ENCODE results near the gene CADPS2. TPM values are rescaled to one million over a fixed set of nuclear protein-coding genes. Genes with fewer than 3 reads are reported as not detected.

Gene CADPS2
- polyA plus RNA-seq, 1 experiment = 0.38 TPM

DNA sequence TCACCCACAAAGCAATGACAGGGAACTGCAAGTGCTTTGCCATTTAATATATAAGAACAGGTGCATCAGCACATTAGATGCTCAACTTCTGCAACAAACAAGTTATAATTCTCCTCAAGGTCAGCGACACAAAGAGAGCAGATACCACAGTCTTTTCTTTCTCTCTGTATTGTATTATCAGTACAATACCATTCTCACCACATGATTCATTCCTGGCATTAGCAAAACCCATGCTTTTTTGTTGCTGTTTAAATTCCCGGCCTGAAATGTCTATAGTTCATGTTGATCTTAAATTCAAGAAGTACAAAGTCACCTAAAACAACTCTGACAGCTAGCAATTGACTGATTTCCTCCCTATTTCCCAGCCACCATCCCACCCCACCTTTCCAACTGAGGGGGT is 469.9 kb downstream of the CADPS2 start:
- CTCF ChIA-PET = no interaction called here
- no peak for DNase-seq (ENCODE audit: low read depth)
- Histone ChIP-seq H3K4me3 (ENCODE audit: low read depth, low read length) (no peak overlapping the region), H3K27me3 (ENCODE audit: control insufficient read depth, insufficient read depth, low read length) (no peaks in the 10 kb centered on the region), H3K36me3 (ENCODE audit: control insufficient read depth, insufficient read depth, low read length) (no peaks in the 10 kb centered on the region)
- TF ChIP-seq, protein P1, sequence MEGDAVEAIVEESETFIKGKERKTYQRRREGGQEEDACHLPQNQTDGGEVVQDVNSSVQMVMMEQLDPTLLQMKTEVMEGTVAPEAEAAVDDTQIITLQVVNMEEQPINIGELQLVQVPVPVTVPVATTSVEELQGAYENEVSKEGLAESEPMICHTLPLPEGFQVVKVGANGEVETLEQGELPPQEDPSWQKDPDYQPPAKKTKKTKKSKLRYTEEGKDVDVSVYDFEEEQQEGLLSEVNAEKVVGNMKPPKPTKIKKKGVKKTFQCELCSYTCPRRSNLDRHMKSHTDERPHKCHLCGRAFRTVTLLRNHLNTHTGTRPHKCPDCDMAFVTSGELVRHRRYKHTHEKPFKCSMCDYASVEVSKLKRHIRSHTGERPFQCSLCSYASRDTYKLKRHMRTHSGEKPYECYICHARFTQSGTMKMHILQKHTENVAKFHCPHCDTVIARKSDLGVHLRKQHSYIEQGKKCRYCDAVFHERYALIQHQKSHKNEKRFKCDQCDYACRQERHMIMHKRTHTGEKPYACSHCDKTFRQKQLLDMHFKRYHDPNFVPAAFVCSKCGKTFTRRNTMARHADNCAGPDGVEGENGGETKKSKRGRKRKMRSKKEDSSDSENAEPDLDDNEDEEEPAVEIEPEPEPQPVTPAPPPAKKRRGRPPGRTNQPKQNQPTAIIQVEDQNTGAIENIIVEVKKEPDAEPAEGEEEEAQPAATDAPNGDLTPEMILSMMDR (IDR thresholded peaks at IDR 0.05; ENCODE audit: insufficient read depth, low read depth, low read length) = no peak
- POLR2A ChIA-PET = no interaction called here

DNA sequence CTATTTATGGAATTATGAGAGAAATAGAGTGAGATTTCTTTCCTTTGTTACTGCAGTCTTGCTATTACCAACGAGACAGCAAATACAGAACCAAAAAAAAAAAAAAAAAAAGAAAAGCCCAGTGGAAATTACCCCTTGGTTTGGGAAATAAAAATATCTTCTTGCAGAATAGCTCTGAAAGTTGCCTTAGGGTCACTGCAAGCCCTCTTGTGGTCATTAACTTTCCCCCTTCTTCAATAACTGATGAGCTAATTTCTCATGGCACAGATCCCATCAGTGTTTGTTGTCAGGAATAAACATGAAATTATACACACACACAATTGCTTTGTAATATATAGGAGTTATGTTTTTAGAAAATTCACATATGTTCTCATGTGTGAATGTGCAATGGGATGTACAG is 470.8 kb downstream of the CADPS2 start:
- Histone ChIP-seq H3K27me3 (ENCODE audit: control insufficient read depth, insufficient read depth, low read length) (no peaks in the 10 kb centered on the region), H3K36me3 (ENCODE audit: control insufficient read depth, insufficient read depth, low read length) (no peaks in the 10 kb centered on the region), H3K4me3 (ENCODE audit: low read depth, low read length) (no peak overlapping the region)
- no peak for DNase-seq (ENCODE audit: low read depth)
- ChIA-PET POLR2A (no interaction called here), CTCF (no interaction called here)
- TF ChIP-seq, protein P1 (IDR thresholded peaks at IDR 0.05; ENCODE audit: insufficient read depth, low read depth, low read length) = no peak

DNA sequence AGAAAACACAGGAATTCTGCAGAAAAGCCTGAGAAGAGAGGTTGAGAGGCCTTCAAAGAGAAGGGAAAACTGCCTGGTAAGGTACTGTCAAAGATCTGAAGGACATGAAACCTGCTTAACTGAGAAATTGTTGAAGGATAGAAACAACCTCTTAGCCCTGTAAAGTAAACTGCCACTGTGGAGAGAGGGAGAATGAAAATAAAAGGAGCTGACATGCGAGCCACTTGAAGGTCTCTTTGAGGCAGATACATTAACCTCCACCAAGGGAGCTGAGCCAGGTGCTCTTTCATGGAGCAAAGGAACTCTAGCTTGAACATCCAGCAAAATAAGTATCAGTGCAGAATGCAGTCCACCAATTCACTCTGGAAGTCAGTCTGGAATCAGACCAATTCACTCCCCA is 472.9 kb downstream of the CADPS2 start:
- no peaks in the 10 kb centered on the region for H3K27me3 ChIP-seq (ENCODE audit: control insufficient read depth, insufficient read depth, low read length)
- H3K4me3 ChIP-seq (ENCODE audit: low read depth, low read length) = no peak overlapping the region
- ChIA-PET POLR2A (no interaction called here), CTCF (no interaction called here)
- TF ChIP-seq, protein P1 (IDR thresholded peaks at IDR 0.05; ENCODE audit: insufficient read depth, low read depth, low read length) = no peak
- no peaks in the 10 kb centered on the region for H3K36me3 ChIP-seq (ENCODE audit: control insufficient read depth, insufficient read depth, low read length)
- no peak for DNase-seq (ENCODE audit: low read depth)

DNA sequence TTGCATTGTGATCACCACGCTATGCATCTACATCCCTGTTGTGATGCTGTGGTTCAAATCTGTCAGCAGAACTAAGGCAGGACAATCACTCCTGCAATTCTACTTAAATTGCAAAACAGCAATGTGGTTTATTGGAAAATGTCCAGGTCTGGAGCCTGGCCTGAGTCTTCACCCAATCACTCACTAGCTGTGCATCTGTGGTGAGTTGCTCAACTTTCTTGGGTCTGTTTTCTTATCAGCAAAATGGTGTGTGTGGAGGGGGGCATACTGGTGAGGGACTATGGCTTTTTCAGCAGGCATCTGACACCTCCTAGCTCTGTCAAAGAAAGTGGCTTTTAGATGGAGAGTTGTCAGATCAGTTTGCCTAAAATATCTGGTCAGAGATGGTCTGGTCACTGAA is 473.4 kb downstream of the CADPS2 start:
- no peaks in the 10 kb centered on the region for H3K36me3 ChIP-seq (ENCODE audit: control insufficient read depth, insufficient read depth, low read length)
- TF ChIP-seq, protein P1 (IDR thresholded peaks at IDR 0.05; ENCODE audit: insufficient read depth, low read depth, low read length) = no peak
- DNase-seq (ENCODE audit: low read depth) = no peak
- ChIA-PET CTCF (no interaction called here), POLR2A (no interaction called here)
- H3K4me3 ChIP-seq (ENCODE audit: low read depth, low read length) = no peak overlapping the region
- H3K27me3 ChIP-seq (ENCODE audit: control insufficient read depth, insufficient read depth, low read length) = no peaks in the 10 kb centered on the region

DNA sequence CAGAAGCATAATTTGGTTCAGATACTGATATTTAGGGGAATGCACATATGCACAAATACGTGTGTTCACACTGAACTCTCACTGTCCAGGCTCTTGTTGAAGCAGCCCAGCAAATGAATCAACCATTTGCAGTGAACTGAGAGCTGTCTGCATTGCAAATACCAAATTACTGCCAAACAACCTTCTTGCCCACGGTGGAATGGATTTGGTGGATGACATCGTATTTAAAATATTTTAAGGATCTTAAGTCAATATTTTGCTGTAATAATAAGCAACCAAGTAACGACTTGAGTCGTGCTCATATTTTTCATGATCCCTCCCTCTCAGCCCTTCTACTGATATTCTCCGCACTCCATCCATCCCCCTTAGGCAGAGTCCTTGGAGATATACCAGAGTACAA is 473.8 kb downstream of the CADPS2 start:
- H3K27me3 ChIP-seq (ENCODE audit: control insufficient read depth, insufficient read depth, low read length) = no peaks in the 10 kb centered on the region
- H3K36me3 ChIP-seq (ENCODE audit: control insufficient read depth, insufficient read depth, low read length) = no peaks in the 10 kb centered on the region
- ChIA-PET POLR2A (no interaction called here), CTCF (no interaction called here)
- TF ChIP-seq, protein P1 (IDR thresholded peaks at IDR 0.05; ENCODE audit: insufficient read depth, low read depth, low read length) = no peak
- H3K4me3 ChIP-seq (ENCODE audit: low read depth, low read length) = no peak overlapping the region
- DNase-seq (ENCODE audit: low read depth) = no peak
